Chondrocyte (in vitro differentiated cells): ENCODE results near the gene ARSI. TPM values are rescaled to one million over a fixed set of nuclear protein-coding genes. Genes with fewer than 3 reads are reported as not detected.

Experiments used
- DNase-seq: peaks from one replicate; pipeline ENCODE4 v3.0.0; 2021; ENCODE audit warnings: mixed read lengths, low spot score
- H3K27ac Mint-ChIP-seq: one replicate; pipeline ENCODE4 v1.8.0; 2021; ENCODE audit warnings: mild to moderate bottlenecking, moderate library complexity, mixed read lengths; ENCODE audit not compliant: unreplicated experiment
- H3K27me3 Mint-ChIP-seq: 2 replicates; pipeline ENCODE4 v1.8.0; 2021; ENCODE audit warnings: low read depth, mixed read lengths
- H3K36me3 Mint-ChIP-seq: 2 replicates; pipeline ENCODE4 v1.8.0; 2021; ENCODE audit warnings: low read depth, mixed read lengths
- H3K4me1 Mint-ChIP-seq: 2 replicates; pipeline ENCODE4 v1.8.0; 2021; ENCODE audit warnings: low read depth, mild to moderate bottlenecking, mixed read lengths
- H3K4me3 Mint-ChIP-seq: one replicate; pipeline ENCODE4 v1.8.0; 2021; ENCODE audit warnings: mild to moderate bottlenecking, moderate library complexity, mixed read lengths; ENCODE audit not compliant: unreplicated experiment
- H3K9me3 Mint-ChIP-seq: 2 replicates; pipeline ENCODE4 v1.8.0; 2021; ENCODE audit warnings: low read depth, mixed read lengths
- CTCF ChIP-seq: fragments of 200-600 bp; sonication (generic); IDR thresholded peaks from 2 replicates; pipeline ENCODE4 v1.5.0; 2021; ENCODE audit warnings: antibody characterized with exemption, mild to moderate bottlenecking, moderate library complexity
- total RNA-seq: library from RNA; stranded (reverse); gene quantifications from 3 replicates; pipeline ENCODE4 v1.2.1, GENCODE V29; 2021

Gene ARSI
- total RNA-seq, 1 donor from 2014 or later, result 2.4 TPM

DNA sequence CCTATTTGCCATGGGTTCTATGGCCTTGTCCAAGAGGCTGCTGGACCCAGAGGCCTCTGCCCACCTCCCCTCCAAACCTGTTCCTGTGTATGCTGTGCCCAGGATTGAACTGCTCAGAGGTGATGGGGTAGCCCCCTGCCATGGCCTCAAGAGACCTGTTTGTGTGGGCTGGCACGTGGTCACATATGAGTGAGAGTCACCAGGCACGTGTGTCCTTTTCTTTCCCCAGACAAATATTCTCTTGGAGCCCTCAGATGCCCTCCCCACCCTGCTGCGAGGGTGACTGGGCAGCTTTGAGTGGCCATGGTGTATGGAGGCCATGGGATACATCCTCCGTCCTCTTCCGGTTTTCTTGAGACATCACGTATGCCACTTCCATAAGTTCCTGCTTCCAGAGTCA lies 43.9 kb upstream of the ARSI start:
- H3K27ac Mint-ChIP-seq, result no peak overlapping the region
- no peaks in the 10 kb centered on the region for H3K36me3 Mint-ChIP-seq
- no peaks in the 10 kb centered on the region for H3K9me3 Mint-ChIP-seq
- TF ChIP-seq CTCF, result no peak
- H3K4me1 Mint-ChIP-seq, result peaks cover 4% of the 10 kb centered on the region
- no peak overlapping the region for H3K4me3 Mint-ChIP-seq
- no peak for DNase-seq
- H3K27me3 Mint-ChIP-seq, result no peaks in the 10 kb centered on the region

DNA sequence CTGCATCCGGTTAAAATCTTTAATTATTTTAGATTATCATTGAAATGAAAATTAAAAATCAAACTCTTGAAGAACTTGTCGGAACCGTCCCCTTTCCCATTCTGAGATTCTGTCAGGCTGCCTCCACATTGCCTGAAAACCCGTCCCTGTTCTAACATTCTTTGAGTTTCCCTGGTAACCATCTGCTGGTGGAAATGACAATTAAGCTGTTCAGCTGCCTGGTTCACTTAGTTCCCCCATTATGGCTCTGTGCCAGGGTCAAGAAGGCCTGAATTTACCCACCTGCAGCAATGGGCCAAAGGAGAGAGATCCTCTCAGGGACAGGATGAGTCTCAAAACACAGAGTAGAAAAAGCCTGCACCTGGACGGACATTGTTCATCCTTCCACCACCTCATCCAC lies 43.0 kb upstream of the ARSI start:
- Mint-ChIP-seq H3K4me1 (peaks cover 2% of the 10 kb centered on the region), H3K27ac (no peak overlapping the region), H3K4me3 (no peak overlapping the region), H3K27me3 (no peaks in the 10 kb centered on the region), H3K9me3 (no peaks in the 10 kb centered on the region), H3K36me3 (no peaks in the 10 kb centered on the region)
- DNase-seq, result no peak
- TF ChIP-seq CTCF, result no peak

DNA sequence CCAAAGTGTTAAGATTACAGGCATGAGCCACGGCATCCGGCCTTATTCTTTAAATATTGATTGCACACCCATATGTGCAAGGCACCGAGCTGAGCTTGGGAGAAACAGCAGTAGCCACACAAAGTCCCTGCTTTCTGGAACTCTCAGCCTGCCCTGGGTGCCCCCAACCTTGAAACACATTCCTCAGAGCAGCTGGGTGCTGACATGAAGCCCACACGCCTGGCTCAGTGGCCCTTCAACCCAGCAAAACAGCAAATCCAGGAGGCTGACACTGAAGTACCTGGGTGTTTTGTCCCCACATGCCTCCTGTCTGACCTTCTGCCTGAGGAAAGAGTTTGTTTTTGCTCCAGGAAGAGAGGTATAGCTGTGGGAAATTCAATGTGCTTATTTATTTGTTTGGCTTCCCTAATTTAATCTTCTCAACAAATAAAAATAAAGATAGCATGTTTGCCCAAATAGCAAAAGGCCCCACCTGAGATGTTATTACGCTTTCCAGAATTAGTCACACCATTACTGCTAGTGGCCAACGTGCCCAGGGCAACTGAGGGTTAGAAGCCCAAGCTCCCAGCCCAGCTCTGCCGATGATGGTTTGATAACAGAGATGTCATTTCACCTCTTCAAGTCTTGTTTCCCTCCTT lies 41.4 kb upstream of the ARSI start:
- H3K9me3 Mint-ChIP-seq, result no peaks in the 10 kb centered on the region
- H3K4me3 Mint-ChIP-seq, result no peak overlapping the region
- H3K36me3 Mint-ChIP-seq, result no peaks in the 10 kb centered on the region
- DNase-seq, result no peak
- no peaks in the 10 kb centered on the region for H3K4me1 Mint-ChIP-seq
- H3K27me3 Mint-ChIP-seq, result no peaks in the 10 kb centered on the region
- H3K27ac Mint-ChIP-seq, result no peak overlapping the region
- TF ChIP-seq CTCF, result no peak

DNA sequence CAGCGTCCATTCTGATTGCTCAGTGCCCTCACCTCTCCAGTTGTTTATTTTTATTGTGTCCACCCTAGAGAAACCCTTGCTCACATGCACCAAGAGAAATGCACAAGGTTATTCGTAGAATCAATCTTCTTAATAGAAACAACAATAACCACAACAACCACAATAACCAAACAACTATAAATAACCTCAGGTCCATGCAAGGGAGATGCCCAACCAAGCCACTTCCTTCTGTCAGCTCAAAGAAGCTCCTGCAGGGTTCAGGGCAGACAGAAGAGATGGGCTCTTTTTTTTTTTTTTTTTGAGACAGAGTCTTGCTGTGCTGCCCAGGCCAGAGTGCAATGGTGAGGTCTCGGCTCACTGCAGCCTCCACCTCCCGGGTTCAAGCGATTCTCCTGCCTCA lies 39.9 kb upstream of the ARSI start:
- no peak overlapping the region for H3K27ac Mint-ChIP-seq
- H3K4me1 Mint-ChIP-seq, result no peaks in the 10 kb centered on the region
- no peak for DNase-seq
- TF ChIP-seq CTCF, result no peak
- no peaks in the 10 kb centered on the region for H3K36me3 Mint-ChIP-seq
- H3K27me3 Mint-ChIP-seq, result no peaks in the 10 kb centered on the region
- H3K9me3 Mint-ChIP-seq, result no peaks in the 10 kb centered on the region
- H3K4me3 Mint-ChIP-seq, result no peak overlapping the region

- DNase-seq, result no peak
- no peak for TF ChIP-seq CTCF
- H3K9me3 Mint-ChIP-seq, result no peaks in the 10 kb centered on the region
- no peaks in the 10 kb centered on the region for H3K4me1 Mint-ChIP-seq
- no peaks in the 10 kb centered on the region for H3K27me3 Mint-ChIP-seq
- H3K4me3 Mint-ChIP-seq, result no peak overlapping the region
- H3K36me3 Mint-ChIP-seq, result no peaks in the 10 kb centered on the region
- H3K27ac Mint-ChIP-seq, result no peak overlapping the region
These were observed 39.3 kb upstream of the ARSI start for GRCh38 chr5:150341989-150342388.
